ENCODE data around the gene JARID2. TPM values are rescaled to one million over a fixed set of nuclear protein-coding genes. Genes with fewer than 3 reads are reported as not detected.
A peak's percentile ranks its signal among the peaks of the same experiment; 100 is the strongest.

The JARID2 gene
- total and polyA plus RNA-seq, 10 of the 15 experiments (the other 5 are each of a cell fraction or from before 2014, with no cell fraction given) = 4.2 to 21.6 (median 11.7) TPM

GRCh38 chr6:15386110-15386755, 140.4 kb downstream of the JARID2 start:
- WGBS (ENCODE audit: insufficient coverage, insufficient replicate concordance, low lambda C conversion rate, missing lambda C conversion rate) = 90% methylated on average over 7 of the region's 7 CpGs
- TF ChIP-seq RUNX3 (IDR thresholded peaks at IDR 0.05; ENCODE audit: low read length) (peak; percentile 40), HDGF (IDR thresholded peaks at IDR 0.05) (no peak)
- in situ Hi-C loops (cut with MboI) (loop anchor here (5.0 to 10.0 kb wide), 2 partner anchors 134 to 1171 kb away; no protein-coding TSS in a partner anchor), intact Hi-C loops (cut with micrococcal nuclease; ENCODE audit: unreplicated experiment) (loop anchor here (2.0 to 5.0 kb wide), 4 partner anchors 55 to 1174 kb away; no protein-coding TSS in a partner anchor)
- peak overlapping the region; percentile 77 for H3K4me2 ChIP-seq (ENCODE audit: control insufficient read depth, insufficient read depth)
- no peak overlapping the region for H3K4me3 ChIP-seq
- H3K9me3 ChIP-seq (replicated peaks; ENCODE audit: control insufficient read depth, insufficient read depth, low read length) = no peaks in the 10 kb centered on the region
- ChIA-PET RAD21 (ENCODE audit: unreplicated experiment) (interaction anchor here (0.6 to 8.2 kb wide), 18 partner anchors 10 to 141 kb away, joined by 3 to 75 read pairs (median 8); partner anchors contain the start of gene JARID2), POLR2A (interaction anchor here (0.6 to 2.6 kb wide), 9 partner anchors 14 to 137 kb away, joined by 3 to 11 read pairs (median 3); no protein-coding TSS in a partner anchor), CTCF (interaction anchor here (1.1 to 8.2 kb wide), 6 partner anchors 14 to 132 kb away, joined by 3 to 146 read pairs (median 3); no protein-coding TSS in a partner anchor), SMC1A (ENCODE audit: uncharacterized antibody, unreplicated experiment) (interaction anchor here (0.9 to 11.8 kb wide), 19 partner anchors 10 to 137 kb away, joined by 3 to 123 read pairs (median 20); no protein-coding TSS in a partner anchor)
- BruUV-seq (replicated peaks) = no TSS peak
- H3K27me3 ChIP-seq (replicated peaks in 1 of 2; ENCODE audit: control insufficient read depth in 2 of 2, insufficient read depth in 2 of 2, low read length in 1 of 2) = no peaks in the 10 kb centered on the region
- ATAC-seq (peak; percentile 2), FAIRE-seq (peak; percentile 47), DNase-seq (ENCODE audit: low read depth, low spot score) (no peak)
- H3K9ac ChIP-seq (ENCODE audit: control insufficient read depth, insufficient read depth, low read length) = peak overlapping the region; percentile 8; the same call in 1 of the 2 replicates
- peaks cover 91% of the 10 kb centered on the region for H3K79me2 ChIP-seq (ENCODE audit: control insufficient read depth, insufficient read depth, low read length)
- H4K20me1 ChIP-seq (ENCODE audit: control insufficient read depth, insufficient read depth) = no peaks in the 10 kb centered on the region; the same call in 1 of the 2 replicates
- peaks cover 72% of the 10 kb centered on the region for H3K4me1 ChIP-seq (ENCODE audit: control insufficient read depth, insufficient read depth, low read length)
- peaks cover 0 to 6% of the 10 kb centered on the region in 2 experiments; a peak in 3 of 4 replicates for H3K36me3 ChIP-seq (ENCODE audit: control insufficient read depth in 2 of 2, insufficient read depth in 2 of 2, low read length in 1 of 2)
- no peak overlapping the region for H2AFZ ChIP-seq (ENCODE audit: control insufficient read depth, low read depth, low read length)
- H3K27ac ChIP-seq (ENCODE audit: control insufficient read depth, insufficient read depth) = peak overlapping the region; percentile 62

GRCh38 chr6:15386756-15387112, 140.9 kb downstream of the JARID2 start:
- Histone ChIP-seq H3K4me1 (ENCODE audit: control insufficient read depth, insufficient read depth, low read length) (peaks cover 73% of the 10 kb centered on the region), H3K27ac (ENCODE audit: control insufficient read depth, insufficient read depth) (peak overlapping the region; percentile 62), H3K4me2 (ENCODE audit: control insufficient read depth, insufficient read depth) (peak overlapping the region; percentile 77), H3K4me3 (no peak overlapping the region), H3K9ac (ENCODE audit: control insufficient read depth, insufficient read depth, low read length) (no peak overlapping the region), H3K79me2 (ENCODE audit: control insufficient read depth, insufficient read depth, low read length) (peaks cover 91% of the 10 kb centered on the region), H3K9me3 (replicated peaks; ENCODE audit: control insufficient read depth, insufficient read depth, low read length) (no peaks in the 10 kb centered on the region), H3K36me3 (ENCODE audit: control insufficient read depth in 2 of 2, insufficient read depth in 2 of 2, low read length in 1 of 2) (peaks cover 0 to 6% of the 10 kb centered on the region in 2 experiments; a peak in 3 of 4 replicates), H3K27me3 (replicated peaks in 1 of 2; ENCODE audit: control insufficient read depth in 2 of 2, insufficient read depth in 2 of 2, low read length in 1 of 2) (no peaks in the 10 kb centered on the region), H2AFZ (ENCODE audit: control insufficient read depth, low read depth, low read length) (no peak overlapping the region), H4K20me1 (ENCODE audit: control insufficient read depth, insufficient read depth) (no peaks in the 10 kb centered on the region; the same call in 1 of the 2 replicates)
- RAD21 ChIA-PET (ENCODE audit: unreplicated experiment) = interaction anchor here (0.7 to 8.2 kb wide), 21 partner anchors 10 to 236 kb away, joined by 3 to 75 read pairs (median 7); partner anchors contain the start of gene JARID2
- intact Hi-C loops (cut with micrococcal nuclease; ENCODE audit: unreplicated experiment) = loop anchor here (2.0 to 5.0 kb wide), 4 partner anchors 56 to 1174 kb away; no protein-coding TSS in a partner anchor
- POLR2A ChIA-PET = interaction anchor here (0.6 to 2.6 kb wide), 8 partner anchors 13 to 137 kb away, joined by 3 to 11 read pairs (median 4); no protein-coding TSS in a partner anchor
- CTCF ChIA-PET = interaction anchor here (1.0 to 8.2 kb wide), 6 partner anchors 13 to 138 kb away, joined by 3 to 146 read pairs (median 3); no protein-coding TSS in a partner anchor
- SMC1A ChIA-PET (ENCODE audit: uncharacterized antibody, unreplicated experiment) = interaction anchor here (0.9 to 11.8 kb wide), 23 partner anchors 11 to 145 kb away, joined by 3 to 123 read pairs (median 17); no protein-coding TSS in a partner anchor
- in situ Hi-C loops (cut with MboI) = loop anchor here (5.0 to 10.0 kb wide), 2 partner anchors 134 to 1172 kb away; no protein-coding TSS in a partner anchor
- FAIRE-seq (no peak), ATAC-seq (peak; percentile 35), DNase-seq (ENCODE audit: low read depth, low spot score) (no peak)
- BruUV-seq (replicated peaks) = no TSS peak
- TF ChIP-seq NKRF (conservative IDR thresholded peaks at IDR 0.05) = no peak
- 92% methylated on average over 3 of the region's 3 CpGs for WGBS (ENCODE audit: insufficient coverage, insufficient replicate concordance, low lambda C conversion rate, missing lambda C conversion rate)
